BJ (cell line): ENCODE measurements around the gene AOAH. TPM values are rescaled to one million over a fixed set of nuclear protein-coding genes. Genes with fewer than 3 reads are reported as not detected.

Source experiments
- CTCF ChIA-PET: fragments of 350-600 bp; formaldehyde crosslinking; extraction: SDS; loops from one replicate; lab custom pipeline; 2021; ENCODE audit warnings: antibody characterized with exemption, inconsistent platforms; lab: Yijun Ruan, JAX
- POLR2A ChIA-PET: fragments of 300-600 bp; sonication (Branson Sonifier 250); formaldehyde crosslinking; extraction: SDS; loops from one replicate; lab custom pipeline; 2021; ENCODE audit warnings: antibody characterized with exemption; lab: Charles Lee
- DNase-seq: peaks from one replicate; pipeline ENCODE4 v3.0.0-alpha.2; 2011; ENCODE audit warnings: low read depth
- H3K27me3 ChIP-seq: 2 replicates; pipeline ENCODE4 v1.6.0; 2011; ENCODE audit warnings: low read length; ENCODE audit not compliant: control insufficient read depth, insufficient read depth
- H3K36me3 ChIP-seq: 2 replicates; pipeline ENCODE4 v1.5.1; 2011; ENCODE audit warnings: low read length; ENCODE audit not compliant: control insufficient read depth, insufficient read depth
- H3K4me3 ChIP-seq: 2 replicates; pipeline ENCODE4 v1.5.1; 2011; ENCODE audit warnings: low read depth, mild to moderate bottlenecking, control low read depth, low read length
- CTCF ChIP-seq: IDR thresholded peaks from 2 replicates; pipeline ENCODE4 v1.5.1; 2011; ENCODE audit warnings: low read depth, mild to moderate bottlenecking, control low read depth, inconsistent platforms, low read length, moderate library complexity; ENCODE audit not compliant: insufficient read depth
- polyA plus RNA-seq: library from polyadenylated mRNA; depleted of rRNA; stranded (reverse); fragments of >200 nt; gene quantifications from 2 replicates; pipeline ENCODE4 v1.2.3, GENCODE V29; 2011

The AOAH gene
- polyA plus RNA-seq, 1 experiment: not detected

DNA sequence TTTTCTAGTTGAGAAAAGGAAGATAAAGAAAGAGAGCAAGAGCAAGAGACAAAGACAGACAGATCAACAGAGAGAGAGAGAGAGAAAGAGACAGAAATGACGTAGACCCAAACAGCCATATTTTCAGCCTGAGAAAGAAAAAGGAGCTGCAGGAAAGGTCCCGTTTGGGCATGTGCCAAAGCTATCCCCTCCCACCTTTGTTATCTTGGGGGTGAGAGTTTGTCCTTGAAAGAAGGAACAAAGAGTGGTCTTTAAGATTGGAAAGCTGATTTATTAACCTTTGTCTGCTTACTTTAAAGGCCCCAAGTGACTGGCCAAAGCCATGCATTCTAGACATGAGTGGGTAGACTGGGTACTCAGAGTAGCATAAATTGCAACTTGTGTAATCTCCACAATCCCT is 98.2 kb downstream of the AOAH start:
- H3K27me3 ChIP-seq: peaks cover 7% of the 10 kb centered on the region
- ChIA-PET POLR2A (no interaction called here), CTCF (no interaction called here)
- TF ChIP-seq CTCF: no peak
- no peak overlapping the region for H3K4me3 ChIP-seq
- no peaks in the 10 kb centered on the region for H3K36me3 ChIP-seq
- DNase-seq: no peak

- DNase-seq: no peak
- CTCF ChIA-PET: no interaction called here
- peaks cover 7% of the 10 kb centered on the region for H3K27me3 ChIP-seq
Measured at GRCh38 chr7:36625247-36625646, 99.0 kb downstream of the AOAH start.

GRCh38 chr7:36623247-36623646 is 101.0 kb downstream of the AOAH start:
- DNase-seq: no peak
- no peak for TF ChIP-seq CTCF
- ChIA-PET POLR2A (no interaction called here), CTCF (no interaction called here)
- H3K27me3 ChIP-seq: peaks cover 9% of the 10 kb centered on the region
- H3K36me3 ChIP-seq: no peaks in the 10 kb centered on the region
- no peak overlapping the region for H3K4me3 ChIP-seq

More at GRCh38 chr7:36625247-36625646, 99.0 kb downstream of the AOAH start:
- Histone ChIP-seq H3K36me3 (no peaks in the 10 kb centered on the region), H3K4me3 (no peak overlapping the region)
- TF ChIP-seq CTCF: no peak
- POLR2A ChIA-PET: no interaction called here

DNA sequence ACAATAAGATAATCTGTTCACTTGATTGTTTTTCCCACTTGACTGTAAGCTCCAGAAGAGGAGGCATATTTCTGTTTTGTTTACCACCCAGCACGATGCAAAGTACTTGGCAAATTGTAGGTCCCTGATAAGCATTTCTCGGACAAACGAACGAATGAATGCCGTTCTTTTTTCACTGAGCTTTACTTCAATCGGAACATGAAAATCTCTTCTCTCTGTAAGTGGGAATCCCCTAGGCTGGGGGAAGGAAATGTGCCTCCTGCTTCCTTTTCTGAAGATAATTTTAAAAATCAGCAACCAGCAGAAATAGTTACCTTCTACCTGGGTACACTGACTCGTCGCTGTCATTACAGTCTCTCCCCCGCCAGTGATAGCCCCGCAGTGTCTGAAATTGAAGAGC is 102.9 kb downstream of the AOAH start:
- no peaks in the 10 kb centered on the region for H3K36me3 ChIP-seq
- TF ChIP-seq CTCF: no peak
- ChIA-PET CTCF (no interaction called here), POLR2A (no interaction called here)
- no peak overlapping the region for H3K4me3 ChIP-seq
- DNase-seq: no peak
- peaks cover 9% of the 10 kb centered on the region for H3K27me3 ChIP-seq

- ChIA-PET CTCF (interaction anchor here (1.1 kb wide), 1 partner anchor 50 kb away, joined by 3 read pairs; no protein-coding TSS in a partner anchor), POLR2A (no interaction called here)
- Histone ChIP-seq H3K36me3 (no peaks in the 10 kb centered on the region), H3K4me3 (no peak overlapping the region), H3K27me3 (peaks cover 4% of the 10 kb centered on the region)
- TF ChIP-seq CTCF: no peak
- DNase-seq: no peak
Measured at GRCh38 chr7:36620166-36620708, 104.1 kb downstream of the AOAH start.
